ENCODE measurements around the gene ZMYND15.
"Not testable (repeated sequence)": the region's sequence is repeated elsewhere in the genome, so short reads cannot be mapped to it uniquely, and the experiment has no call there.

The ZMYND15 gene, protein sequence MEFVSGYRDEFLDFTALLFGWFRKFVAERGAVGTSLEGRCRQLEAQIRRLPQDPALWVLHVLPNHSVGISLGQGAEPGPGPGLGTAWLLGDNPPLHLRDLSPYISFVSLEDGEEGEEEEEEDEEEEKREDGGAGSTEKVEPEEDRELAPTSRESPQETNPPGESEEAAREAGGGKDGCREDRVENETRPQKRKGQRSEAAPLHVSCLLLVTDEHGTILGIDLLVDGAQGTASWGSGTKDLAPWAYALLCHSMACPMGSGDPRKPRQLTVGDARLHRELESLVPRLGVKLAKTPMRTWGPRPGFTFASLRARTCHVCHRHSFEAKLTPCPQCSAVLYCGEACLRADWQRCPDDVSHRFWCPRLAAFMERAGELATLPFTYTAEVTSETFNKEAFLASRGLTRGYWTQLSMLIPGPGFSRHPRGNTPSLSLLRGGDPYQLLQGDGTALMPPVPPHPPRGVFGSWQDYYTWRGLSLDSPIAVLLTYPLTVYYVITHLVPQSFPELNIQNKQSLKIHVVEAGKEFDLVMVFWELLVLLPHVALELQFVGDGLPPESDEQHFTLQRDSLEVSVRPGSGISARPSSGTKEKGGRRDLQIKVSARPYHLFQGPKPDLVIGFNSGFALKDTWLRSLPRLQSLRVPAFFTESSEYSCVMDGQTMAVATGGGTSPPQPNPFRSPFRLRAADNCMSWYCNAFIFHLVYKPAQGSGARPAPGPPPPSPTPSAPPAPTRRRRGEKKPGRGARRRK

GRCh38 chr17:4739122-4740024 is at the start of gene ZMYND15, which contains the start of gene CXCL16:
TSS of gene ZMYND15 (plus strand) at chr17:4739833. CDS start at chr17:4740549, 716 bp downstream.
TSS of gene CXCL16 (minus strand) at chr17:4739928. CDS start at chr17:4739339, 589 bp downstream.
- no peak for TF ChIP-seq JUND (IDR thresholded peaks at IDR 0.05; ENCODE audit: low read depth)
- peak; percentile 47 to 75 for DNase-seq (ENCODE audit: low read depth in 1 of 2, low spot score in 1 of 2)
- in situ Hi-C loops (cut with HindIII; ENCODE audit: low pct_unique_long_range_greater_than_20kb, low sequenced_read_pairs): no loop called here

GRCh38 chr17:4689872-4690271 is 49.8 kb upstream of the ZMYND15 start:
- in situ Hi-C loops (cut with HindIII; ENCODE audit: low pct_unique_long_range_greater_than_20kb, low sequenced_read_pairs); DNase-seq (ENCODE audit: low read depth in 1 of 2, low spot score in 1 of 2): not testable (repeated sequence)

DNA sequence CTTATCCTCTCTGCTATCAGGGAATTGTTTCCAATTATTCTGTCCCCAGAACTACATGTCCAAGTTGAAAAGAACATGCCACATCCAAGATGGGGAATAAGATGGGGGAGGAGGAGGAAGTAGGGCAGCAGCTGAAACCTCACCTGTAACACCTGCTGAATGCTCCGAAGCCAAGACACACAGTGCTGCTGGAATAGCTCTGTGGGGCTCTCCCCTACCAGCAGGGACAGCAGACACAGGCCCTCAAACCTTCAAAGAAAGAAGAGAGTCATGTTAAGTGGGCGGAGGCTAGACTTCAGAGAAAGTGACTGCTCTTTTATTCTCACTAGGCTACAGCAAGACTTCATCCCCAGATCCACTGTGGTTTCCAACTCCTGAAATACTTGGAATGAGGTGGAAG is 48.9 kb upstream of the ZMYND15 start:
- DNase-seq (ENCODE audit: low read depth in 1 of 2, low spot score in 1 of 2): no peak
- TF ChIP-seq JUND (IDR thresholded peaks at IDR 0.05; ENCODE audit: low read depth): no peak
- in situ Hi-C loops (cut with HindIII; ENCODE audit: low pct_unique_long_range_greater_than_20kb, low sequenced_read_pairs): no loop called here

- DNase-seq (ENCODE audit: low read depth in 1 of 2, low spot score in 1 of 2): no peak
- in situ Hi-C loops (cut with HindIII; ENCODE audit: low pct_unique_long_range_greater_than_20kb, low sequenced_read_pairs): no loop called here
- no peak for TF ChIP-seq JUND (IDR thresholded peaks at IDR 0.05; ENCODE audit: low read depth)
These were observed 47.9 kb upstream of the ZMYND15 start for GRCh38 chr17:4691686-4692085.

DNA sequence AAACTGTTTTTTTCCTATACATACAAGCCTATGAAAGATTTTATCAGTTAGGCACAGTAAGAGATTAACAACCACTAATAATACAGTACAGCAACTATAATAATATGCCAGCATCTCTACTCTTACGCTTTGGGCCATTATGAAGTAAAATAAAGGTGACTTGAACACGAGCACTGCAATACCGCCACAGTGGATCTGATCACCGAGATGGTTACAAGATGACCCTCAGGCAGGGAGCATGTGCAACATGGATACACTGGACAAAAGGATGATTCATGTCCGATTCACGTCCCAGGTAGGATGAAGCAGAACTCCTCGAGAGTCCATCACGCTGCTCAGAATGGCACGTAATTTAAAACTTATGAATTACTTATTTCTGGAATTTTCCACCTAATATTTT is 46.2 kb upstream of the ZMYND15 start:
- no peak for DNase-seq (ENCODE audit: low read depth in 1 of 2, low spot score in 1 of 2)
- in situ Hi-C loops (cut with HindIII; ENCODE audit: low pct_unique_long_range_greater_than_20kb, low sequenced_read_pairs): no loop called here

GRCh38 chr17:4696437-4696805 is 43.2 kb upstream of the ZMYND15 start:
- DNase-seq (ENCODE audit: low read depth in 1 of 2, low spot score in 1 of 2): no peak
- in situ Hi-C loops (cut with HindIII; ENCODE audit: low pct_unique_long_range_greater_than_20kb, low sequenced_read_pairs): no loop called here
- no peak for TF ChIP-seq JUND (IDR thresholded peaks at IDR 0.05; ENCODE audit: low read depth)

More for the DNA sequence above, 46.2 kb upstream of the ZMYND15 start:
- no peak for TF ChIP-seq JUND (IDR thresholded peaks at IDR 0.05; ENCODE audit: low read depth)

- in situ Hi-C loops (cut with HindIII; ENCODE audit: low pct_unique_long_range_greater_than_20kb, low sequenced_read_pairs); DNase-seq (ENCODE audit: low read depth in 1 of 2, low spot score in 1 of 2): not testable (repeated sequence)
These were observed 40.1 kb upstream of the ZMYND15 start for GRCh38 chr17:4699401-4700056.

DNA sequence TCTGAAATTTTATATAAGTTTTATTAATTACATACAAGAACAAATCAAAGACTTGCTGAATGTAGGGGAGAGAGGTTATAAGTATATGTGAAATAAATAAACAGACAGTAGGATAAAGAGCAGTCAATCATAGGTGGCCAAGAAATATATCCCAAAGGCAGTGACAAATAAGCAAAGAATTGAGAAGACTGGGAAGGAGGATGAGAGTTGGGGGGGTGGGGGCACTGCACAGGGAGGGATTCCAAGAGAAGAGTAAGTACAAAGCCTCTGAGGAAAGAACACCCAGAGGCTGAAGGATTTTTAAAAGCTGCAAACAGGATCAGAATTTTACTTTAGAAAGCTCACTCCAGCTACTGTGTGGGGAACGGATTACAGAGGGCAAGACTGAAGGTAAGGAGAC is 38.5 kb upstream of the ZMYND15 start:
- in situ Hi-C loops (cut with HindIII; ENCODE audit: low pct_unique_long_range_greater_than_20kb, low sequenced_read_pairs): no loop called here
- no peak for DNase-seq (ENCODE audit: low read depth in 1 of 2, low spot score in 1 of 2)
- no peak for TF ChIP-seq JUND (IDR thresholded peaks at IDR 0.05; ENCODE audit: low read depth)

GRCh38 chr17:4703330-4703691 is 36.3 kb upstream of the ZMYND15 start:
- no peak for DNase-seq (ENCODE audit: low read depth in 1 of 2, low spot score in 1 of 2)
- in situ Hi-C loops (cut with HindIII; ENCODE audit: low pct_unique_long_range_greater_than_20kb, low sequenced_read_pairs): no loop called here
- TF ChIP-seq JUND (IDR thresholded peaks at IDR 0.05; ENCODE audit: low read depth): no peak

GRCh38 chr17:4704574-4704907 is 35.1 kb upstream of the ZMYND15 start:
- in situ Hi-C loops (cut with HindIII; ENCODE audit: low pct_unique_long_range_greater_than_20kb, low sequenced_read_pairs); DNase-seq (ENCODE audit: low read depth in 1 of 2, low spot score in 1 of 2): not testable (repeated sequence)

- no peak for DNase-seq (ENCODE audit: low read depth in 1 of 2, low spot score in 1 of 2)
- TF ChIP-seq JUND (IDR thresholded peaks at IDR 0.05; ENCODE audit: low read depth): no peak
- in situ Hi-C loops (cut with HindIII; ENCODE audit: low pct_unique_long_range_greater_than_20kb, low sequenced_read_pairs): no loop called here
These were observed 34.6 kb upstream of the ZMYND15 start for GRCh38 chr17:4704991-4705390.

- no peak for DNase-seq (ENCODE audit: low read depth in 1 of 2, low spot score in 1 of 2)
- in situ Hi-C loops (cut with HindIII; ENCODE audit: low pct_unique_long_range_greater_than_20kb, low sequenced_read_pairs): no loop called here
These were observed 33.5 kb upstream of the ZMYND15 start for GRCh38 chr17:4706121-4706520.

More at GRCh38 chr17:4706121-4706520, 33.5 kb upstream of the ZMYND15 start:
- no peak for TF ChIP-seq JUND (IDR thresholded peaks at IDR 0.05; ENCODE audit: low read depth)

Measured in T47D (cell line).